Smooth muscle cell of the umbilical artery (primary cell): Measurements from ENCODE around the gene ATP2A1. TPM values are rescaled to one million over a fixed set of nuclear protein-coding genes. Genes with fewer than 3 reads are reported as not detected.

Experiments used
- total RNA-seq: library from RNA; depleted of rRNA; stranded (reverse); fragments of >200 nt; gene quantifications from 2 replicates; pipeline ENCODE4 v1.2.3, GENCODE V29; 2014

The ATP2A1 gene
- total RNA-seq = under 0.01 and 1.0 TPM in 2 replicates

GRCh38 chr16:28878083-28878926 is at the start of gene ATP2A1:
Gene ATP2A1 (plus strand): TSS chr16:28878488. CDS start chr16:28878672, 184 bp downstream.

GRCh38 chr16:28846080-28846932 is 32.0 kb upstream of the ATP2A1 start, which contains the start of gene TUFM:
Gene TUFM (minus strand): TSS chr16:28846348. CDS start chr16:28846269, 79 bp downstream.

GRCh38 chr16:28924762-28925385 is 46.6 kb downstream of the ATP2A1 start, which contains the start of gene RABEP2:
Gene RABEP2 (minus strand): TSS chr16:28925238. CDS start chr16:28925163, 75 bp downstream.

GRCh38 chr16:28931801-28932225 is 53.5 kb downstream of the ATP2A1 start, which contains the start of gene CD19:
Gene CD19 (plus strand): TSS chr16:28931971. CDS start chr16:28932001, 30 bp downstream.

GRCh38 chr16:28950648-28951409 is 72.5 kb downstream of the ATP2A1 start, which contains the start of gene NFATC2IP:
Gene NFATC2IP (plus strand): TSS chr16:28950937. CDS start chr16:28951012, 75 bp downstream.

Other genes with a start within 250 kb of the ATP2A1 start
- gene NPIPB8, start 240.4 kb upstream of the ATP2A1 start, total RNA-seq = 0.14 TPM in 1 of 2 replicates, not detected in the other
- gene EIF3C, start 167.0 kb upstream of the ATP2A1 start, total RNA-seq = 50.2 and 144 TPM in 2 replicates
- gene NPIPB9, start 126.7 kb upstream of the ATP2A1 start, total RNA-seq = 3.6 and 4.6 TPM in 2 replicates
- 50.5 and 84.6 TPM in 2 replicates for gene ATXN2L, start 55.5 kb upstream of the ATP2A1 start, total RNA-seq
- 91.8 and 99.2 TPM in 2 replicates for gene TUFM, start 32.1 kb upstream of the ATP2A1 start, total RNA-seq
- gene SH2B1, start 14.6 kb upstream of the ATP2A1 start, total RNA-seq = 7.7 and 15.3 TPM in 2 replicates
- gene RABEP2, start 46.8 kb downstream of the ATP2A1 start, total RNA-seq = 32.1 and 41.3 TPM in 2 replicates
- not detected in 2 replicates for gene CD19, start 53.5 kb downstream of the ATP2A1 start, total RNA-seq
- 8.3 and 20.3 TPM in 2 replicates for gene NFATC2IP, start 72.4 kb downstream of the ATP2A1 start, total RNA-seq
- 25.2 and 26.4 TPM in 2 replicates for gene SPNS1, start 96.3 kb downstream of the ATP2A1 start, total RNA-seq
- gene LAT, start 106.6 kb downstream of the ATP2A1 start, total RNA-seq = 0.30 and 1.5 TPM in 2 replicates